Astrocyte of the cerebellum (primary cell): Measurements from ENCODE around the gene TBC1D5.

Source experiments
- DNase-seq: peaks from one replicate; pipeline ENCODE4 v3.0.0-alpha.2; 2011; ENCODE audit warnings: low read depth
- H3K4me3 ChIP-seq: 2 replicates; pipeline ENCODE4 v1.5.1; 2011; ENCODE audit warnings: mild to moderate bottlenecking, low read depth, low read length, moderate library complexity
- in situ Hi-C: cut with HindIII; loops from 2 replicates; pipeline ENCODE4 v1.10.0; 2017; ENCODE audit warnings: low sequenced_read_pairs
- TF ChIP-seq, protein P1 (sequence below): IDR thresholded peaks from 2 replicates; pipeline ENCODE4 v1.5.1; 2012; ENCODE audit warnings: low read length, low read depth, moderate library complexity, mild to moderate bottlenecking; ENCODE audit errors: missing control alignments

Gene TBC1D5

GRCh38 chr3:17162116-17162515 lies 580.3 kb downstream of the TBC1D5 start:
- H3K4me3 ChIP-seq, result no peak overlapping the region
- no peak for DNase-seq
- in situ Hi-C loops, result no loop called here
- TF ChIP-seq, protein P1, sequence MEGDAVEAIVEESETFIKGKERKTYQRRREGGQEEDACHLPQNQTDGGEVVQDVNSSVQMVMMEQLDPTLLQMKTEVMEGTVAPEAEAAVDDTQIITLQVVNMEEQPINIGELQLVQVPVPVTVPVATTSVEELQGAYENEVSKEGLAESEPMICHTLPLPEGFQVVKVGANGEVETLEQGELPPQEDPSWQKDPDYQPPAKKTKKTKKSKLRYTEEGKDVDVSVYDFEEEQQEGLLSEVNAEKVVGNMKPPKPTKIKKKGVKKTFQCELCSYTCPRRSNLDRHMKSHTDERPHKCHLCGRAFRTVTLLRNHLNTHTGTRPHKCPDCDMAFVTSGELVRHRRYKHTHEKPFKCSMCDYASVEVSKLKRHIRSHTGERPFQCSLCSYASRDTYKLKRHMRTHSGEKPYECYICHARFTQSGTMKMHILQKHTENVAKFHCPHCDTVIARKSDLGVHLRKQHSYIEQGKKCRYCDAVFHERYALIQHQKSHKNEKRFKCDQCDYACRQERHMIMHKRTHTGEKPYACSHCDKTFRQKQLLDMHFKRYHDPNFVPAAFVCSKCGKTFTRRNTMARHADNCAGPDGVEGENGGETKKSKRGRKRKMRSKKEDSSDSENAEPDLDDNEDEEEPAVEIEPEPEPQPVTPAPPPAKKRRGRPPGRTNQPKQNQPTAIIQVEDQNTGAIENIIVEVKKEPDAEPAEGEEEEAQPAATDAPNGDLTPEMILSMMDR, result no peak

- in situ Hi-C loops, result no loop called here
- TF ChIP-seq, protein P1, result no peak
- H3K4me3 ChIP-seq, result no peak overlapping the region
- no peak for DNase-seq
Measured at GRCh38 chr3:17160597-17160996, 581.8 kb downstream of the TBC1D5 start.

DNA sequence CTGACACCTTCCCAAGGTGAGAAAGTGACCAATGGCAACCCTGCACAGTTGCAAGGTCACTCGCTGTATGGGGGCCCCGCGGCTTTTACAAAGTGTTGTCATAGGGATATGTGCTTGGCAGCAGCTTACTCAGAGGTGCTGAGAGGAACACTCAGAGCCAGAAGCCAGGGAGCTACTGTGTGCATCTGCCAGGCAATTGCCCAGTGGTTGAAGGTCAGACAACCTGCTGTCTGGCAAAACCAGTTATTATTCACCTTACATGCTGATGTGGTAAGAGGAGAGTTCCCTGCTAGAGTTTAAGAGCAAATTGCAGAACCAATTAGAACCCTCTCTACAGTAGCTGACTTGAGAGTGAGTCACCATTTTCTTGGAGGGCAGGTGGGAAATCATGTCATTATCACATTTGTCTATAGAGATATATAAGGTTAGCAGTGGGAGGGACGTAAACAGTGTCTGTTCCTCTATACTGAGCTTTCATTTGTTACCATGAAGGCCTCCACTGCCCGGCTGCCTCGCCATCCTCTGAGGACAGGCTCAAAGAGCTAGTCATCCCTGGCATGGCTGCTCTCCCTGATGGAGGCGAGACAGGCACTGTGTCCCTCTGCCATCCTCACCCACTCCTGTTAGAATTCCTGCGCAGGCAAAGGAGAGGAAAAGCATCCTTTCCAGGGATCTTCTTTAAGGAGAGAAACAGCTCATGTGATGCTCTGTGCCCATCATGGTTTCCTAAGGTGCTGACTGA lies 583.3 kb downstream of the TBC1D5 start:
- DNase-seq, result peak; percentile 12
- in situ Hi-C loops, result no loop called here
- TF ChIP-seq, protein P1, result no peak
- no peak overlapping the region for H3K4me3 ChIP-seq

- TF ChIP-seq, protein P1, result no peak
- DNase-seq, result no peak
- no peak overlapping the region for H3K4me3 ChIP-seq
- in situ Hi-C loops, result no loop called here
Measured at GRCh38 chr3:17157713-17158112, 584.7 kb downstream of the TBC1D5 start.

DNA sequence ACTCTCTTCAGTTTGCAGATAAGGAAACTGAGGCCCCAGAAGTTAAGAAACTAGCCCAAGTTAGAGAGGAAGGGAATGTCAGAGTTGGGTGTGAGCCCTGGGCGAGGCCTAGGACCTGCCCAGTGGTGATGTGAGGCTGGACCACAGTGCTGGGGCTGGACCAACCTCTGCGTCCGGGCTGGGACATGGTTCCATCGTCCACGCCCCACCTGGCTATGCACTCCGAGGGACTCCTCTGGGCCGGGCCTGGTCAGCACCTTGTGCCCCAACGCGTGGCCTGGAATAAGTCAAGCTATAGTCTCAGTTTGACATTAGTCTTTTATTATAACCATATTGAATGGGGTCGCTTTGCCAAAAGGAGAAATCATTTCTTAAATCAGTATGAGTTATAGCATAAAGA lies 585.6 kb downstream of the TBC1D5 start:
- TF ChIP-seq, protein P1, result no peak
- no peak for DNase-seq
- in situ Hi-C loops, result no loop called here
- no peak overlapping the region for H3K4me3 ChIP-seq

DNA sequence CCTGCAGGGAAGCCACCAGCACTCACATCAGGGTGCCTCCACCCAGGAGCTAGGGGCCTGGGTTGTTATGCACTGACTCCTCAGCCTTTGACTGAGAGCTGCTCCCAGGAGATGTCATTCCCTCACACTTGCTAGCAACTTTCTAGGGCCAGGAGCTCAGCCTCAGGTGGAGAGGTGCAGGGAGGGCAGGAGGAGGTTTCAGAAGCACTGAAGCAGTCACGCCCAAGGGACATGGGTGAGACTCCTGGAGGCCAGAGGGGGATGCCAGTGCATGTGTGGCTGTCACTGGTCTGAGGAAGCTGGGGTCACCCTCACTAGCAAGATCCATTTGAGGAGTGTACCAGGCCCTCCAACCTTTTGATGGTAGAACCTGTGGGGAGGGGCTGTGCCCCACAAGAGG lies 586.5 kb downstream of the TBC1D5 start:
- in situ Hi-C loops, result no loop called here
- TF ChIP-seq, protein P1, result no peak
- H3K4me3 ChIP-seq, result no peak overlapping the region
- DNase-seq, result no peak
